Choroid plexus epithelial cell (primary cell): ENCODE measurements around the gene UBXN11.
"Not testable (repeated sequence)": the region's sequence is repeated elsewhere in the genome, so short reads cannot be mapped to it uniquely, and the experiment has no call there.

ENCODE experiments used
- DNase-seq: peaks from one replicate; pipeline ENCODE4 v3.0.0-alpha.2; 2010; ENCODE audit warnings: low read depth
- H3K4me3 ChIP-seq: 2 replicates; pipeline ENCODE4 v1.5.1; 2011; ENCODE audit warnings: low read depth, mild to moderate bottlenecking, control low read depth, low read length, moderate library complexity
- CTCF ChIP-seq: conservative IDR thresholded peaks from 2 replicates; pipeline ENCODE4 v1.5.1; 2011; ENCODE audit warnings: low read depth, mild to moderate bottlenecking, control low read depth, inconsistent platforms, low read length, moderate library complexity

The UBXN11 gene

GRCh38 chr1:26293911-26294463 lies 12.4 kb downstream of the UBXN11 start:
- no peak for DNase-seq
- no peak overlapping the region for H3K4me3 ChIP-seq
- no peak for TF ChIP-seq CTCF

- not testable (repeated sequence) for H3K4me3 ChIP-seq, DNase-seq
Measured at GRCh38 chr1:26292735-26293134, 13.7 kb downstream of the UBXN11 start.

GRCh38 chr1:26291939-26292338 lies 14.5 kb downstream of the UBXN11 start:
- TF ChIP-seq CTCF, result no peak
- H3K4me3 ChIP-seq, result no peak overlapping the region
- DNase-seq, result no peak

- H3K4me3 ChIP-seq, result no peak overlapping the region
- no peak for TF ChIP-seq CTCF
- no peak for DNase-seq
Measured at GRCh38 chr1:26291433-26291832, 15.0 kb downstream of the UBXN11 start.

GRCh38 chr1:26290882-26291261 lies 15.6 kb downstream of the UBXN11 start:
- no peak for TF ChIP-seq CTCF
- DNase-seq, result no peak
- H3K4me3 ChIP-seq, result no peak overlapping the region

GRCh38 chr1:26290122-26290881 lies 16.1 kb downstream of the UBXN11 start:
- TF ChIP-seq CTCF, result no peak
- no peak for DNase-seq
- H3K4me3 ChIP-seq, result no peak overlapping the region

GRCh38 chr1:26289158-26290059 lies 17.0 kb downstream of the UBXN11 start:
- H3K4me3 ChIP-seq, result no peak overlapping the region
- no peak for DNase-seq
- no peak for TF ChIP-seq CTCF
